Bone marrow (tissue), 2 donors: ENCODE data around the gene HOGA1.
"Not testable (repeated sequence)": the region's sequence is repeated elsewhere in the genome, so short reads cannot be mapped to it uniquely, and the experiment has no call there.

Experiments
- DNase-seq, 2 donors: peaks; one replicate each; lab custom pipeline; 2025; lab: John Stamatoyannopoulos, UW

The HOGA1 gene

GRCh38 chr10:97554336-97554735 lies 29.9 kb upstream of the HOGA1 start:
- not testable (repeated sequence) for DNase-seq

GRCh38 chr10:97555541-97555940 lies 28.6 kb upstream of the HOGA1 start:
- not testable (repeated sequence) for DNase-seq

- DNase-seq: not testable (repeated sequence)
These were observed 23.3 kb upstream of the HOGA1 start for GRCh38 chr10:97560731-97561381.

GRCh38 chr10:97561386-97562077 lies 22.7 kb upstream of the HOGA1 start:
- DNase-seq: not testable (repeated sequence)

GRCh38 chr10:97562329-97562728 lies 21.9 kb upstream of the HOGA1 start:
- not testable (repeated sequence) for DNase-seq

GRCh38 chr10:97563337-97563736 lies 20.9 kb upstream of the HOGA1 start:
- DNase-seq: no peak

GRCh38 chr10:97564776-97565175 lies 19.4 kb upstream of the HOGA1 start:
- no peak for DNase-seq

GRCh38 chr10:97566336-97566996 lies 17.7 kb upstream of the HOGA1 start:
- DNase-seq: no peak

- no peak for DNase-seq
These were observed 16.3 kb upstream of the HOGA1 start for GRCh38 chr10:97567891-97568290.

- DNase-seq: no peak
These were observed 13.9 kb upstream of the HOGA1 start for GRCh38 chr10:97570146-97570788.

- DNase-seq: no peak
These were observed 13.3 kb upstream of the HOGA1 start for GRCh38 chr10:97570789-97571471.

GRCh38 chr10:97571622-97572021 lies 12.6 kb upstream of the HOGA1 start:
- DNase-seq: no peak

- peak; percentile 4 to 34 for DNase-seq
These were observed 11.8 kb upstream of the HOGA1 start, which contains the start of gene ANKRD2 for GRCh38 chr10:97572214-97572989. TSS of gene ANKRD2 (plus strand) at chr10:97572779. CDS start at chr10:97572789, 10 bp downstream.

- DNase-seq: no peak
These were observed 11.2 kb upstream of the HOGA1 start for GRCh38 chr10:97573021-97573420.

- DNase-seq: no peak
These were observed 10.5 kb upstream of the HOGA1 start for GRCh38 chr10:97573672-97574071.

GRCh38 chr10:97574374-97575126 lies 9.6 kb upstream of the HOGA1 start:
- peak in 1 of 2 donors; percentile 9 for DNase-seq

- no peak for DNase-seq
These were observed 9.0 kb upstream of the HOGA1 start for GRCh38 chr10:97575127-97575668.

GRCh38 chr10:97576487-97576886 lies 7.7 kb upstream of the HOGA1 start:
- not testable (repeated sequence) for DNase-seq

GRCh38 chr10:97577701-97578100 lies 6.5 kb upstream of the HOGA1 start:
- no peak for DNase-seq
